SHP77 treated with DMSO at 0.1 percent for 48 hours (cell line): Measurements from ENCODE around the gene GAPDHS.

Source experiments
- DNase-seq: peaks from one replicate; lab custom pipeline; 2025; lab: John Stamatoyannopoulos, UW

The GAPDHS gene

DNA sequence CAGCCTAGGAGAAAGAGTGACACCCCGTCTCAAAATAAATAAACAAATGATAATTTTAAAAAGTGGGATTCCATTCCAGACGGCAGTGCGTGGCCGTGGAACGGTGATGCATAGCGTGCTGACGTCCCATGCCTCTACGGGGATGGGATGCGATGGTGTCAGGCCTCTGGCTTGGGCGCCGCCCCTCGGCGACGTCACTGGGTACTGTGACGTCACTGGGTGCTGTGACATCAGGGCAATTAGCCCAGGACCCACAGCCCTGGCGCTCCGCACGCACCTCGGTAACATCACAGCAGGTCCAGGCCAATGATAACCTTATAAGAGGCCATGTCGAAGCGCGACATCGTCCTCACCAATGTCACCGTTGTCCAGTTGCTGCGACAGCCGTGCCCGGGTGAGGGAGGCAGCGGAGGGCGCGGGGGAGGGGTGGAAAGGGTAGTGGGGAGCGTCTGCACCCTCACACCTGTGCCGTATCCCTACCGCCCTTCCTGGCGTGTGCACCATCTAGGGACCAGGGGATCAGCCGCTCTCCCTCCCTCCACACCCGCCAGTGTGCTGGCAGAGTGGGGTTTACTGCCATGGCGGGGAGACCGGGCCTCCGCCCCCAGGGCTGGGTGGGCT, at the start of gene GAPDHS:
Gene GAPDHS, plus strand, starts transcription at position 256 of the 621 bp plus-strand sequence. Its CDS starts 72 bp downstream, at position 328.
- no peak for DNase-seq

DNA sequence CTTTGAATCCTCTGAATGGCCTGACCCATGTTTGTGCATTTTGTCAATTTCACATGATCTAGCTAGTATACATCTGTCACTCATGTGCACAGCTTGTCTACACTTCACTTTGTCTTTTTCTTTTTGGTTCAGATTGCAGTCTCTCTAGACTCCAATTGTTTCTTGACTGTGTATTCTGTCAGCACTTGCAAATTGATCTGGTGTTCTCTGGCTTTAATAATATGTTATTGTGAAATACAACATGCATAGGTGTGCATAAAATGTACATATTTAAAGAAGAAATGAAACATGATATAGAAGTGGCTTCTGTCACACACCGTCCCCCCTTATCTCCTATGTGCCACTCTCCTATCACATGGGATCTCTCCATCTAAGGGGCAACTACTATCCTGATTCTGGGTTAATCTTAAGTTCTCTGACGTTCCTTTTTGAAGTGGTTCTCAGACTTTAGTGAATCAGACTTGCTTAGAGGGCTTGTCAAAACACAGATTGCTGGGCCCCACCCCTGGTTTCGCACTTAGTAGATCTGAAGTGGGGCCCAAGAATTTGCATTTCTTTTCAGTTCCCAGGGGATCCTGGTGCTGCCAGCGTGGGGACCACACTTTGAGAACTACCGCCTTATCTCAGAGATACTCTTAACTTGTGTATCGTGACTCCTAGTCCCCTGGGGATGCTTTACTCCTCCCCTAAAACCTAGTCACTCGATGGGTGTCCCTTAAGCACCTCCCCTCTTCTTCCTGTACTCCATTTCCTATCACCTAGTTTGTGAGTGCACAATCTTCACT, 48.8 kb upstream of the GAPDHS start:
- no peak for DNase-seq

DNA sequence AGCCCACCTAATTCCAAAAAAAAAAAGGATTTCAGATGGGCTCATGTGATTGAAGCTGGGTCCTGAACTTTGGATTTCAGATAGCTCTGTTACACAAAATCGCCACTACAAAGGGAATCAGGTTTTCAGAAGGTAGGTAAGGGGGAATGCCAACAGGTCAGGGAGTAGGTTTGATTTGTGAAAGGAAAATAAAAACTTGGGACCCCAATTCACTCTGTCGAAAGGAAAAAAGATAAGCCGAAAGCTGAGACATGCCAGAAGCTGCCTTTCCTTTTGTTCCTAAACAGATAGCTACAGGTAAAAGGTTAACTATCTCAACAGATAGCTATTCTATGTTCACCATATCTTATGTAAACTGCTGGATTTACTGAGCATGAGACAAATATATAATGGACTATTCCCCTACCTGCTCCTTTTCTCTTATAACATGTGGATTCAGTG, 47.0 kb upstream of the GAPDHS start:
- no peak for DNase-seq

DNA sequence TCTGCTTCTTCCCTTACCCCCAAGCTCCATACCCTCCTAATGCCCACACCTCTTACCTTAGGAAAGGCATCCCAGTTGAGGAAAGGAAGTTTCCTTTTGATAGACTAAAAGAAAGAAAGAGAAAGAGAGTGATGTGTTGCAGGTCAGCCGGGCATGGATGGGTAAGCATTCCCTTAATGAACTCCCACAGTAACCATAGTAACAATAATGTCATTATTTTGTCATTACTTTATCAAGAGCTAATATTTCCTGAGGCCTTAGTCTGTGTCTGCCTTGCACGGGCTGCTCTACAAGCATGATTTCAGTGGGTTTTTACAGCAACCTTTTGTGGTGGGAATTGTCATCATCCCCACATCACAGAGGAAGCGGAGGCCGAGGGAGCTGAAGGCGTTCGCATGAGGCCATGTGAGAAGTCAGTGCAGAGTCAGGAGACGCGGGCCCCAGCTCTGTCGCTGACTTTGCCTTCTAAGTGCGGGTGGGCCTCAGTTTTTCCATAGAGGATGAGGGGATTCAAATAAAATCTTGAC, 45.5 kb upstream of the GAPDHS start:
- no peak for DNase-seq

DNA sequence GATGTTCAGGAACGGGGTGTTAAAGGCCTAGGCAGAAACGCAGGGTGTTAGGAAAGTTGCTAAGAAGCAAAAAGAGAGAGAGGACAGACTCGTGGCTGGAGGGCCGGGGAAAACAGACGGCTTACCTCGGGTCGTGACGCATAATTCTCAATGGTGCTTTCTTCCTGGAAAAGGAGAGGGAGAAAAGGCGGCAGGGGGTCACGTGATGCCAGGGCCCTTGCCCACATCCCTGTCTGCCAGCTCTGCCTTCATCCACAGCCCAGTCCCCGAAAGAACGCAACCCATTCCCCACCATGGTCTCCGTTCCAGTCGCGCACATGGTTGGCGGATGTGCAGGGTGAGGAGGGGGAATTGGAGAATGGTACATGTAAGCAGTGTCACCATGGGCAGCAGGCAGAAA, 44.6 kb upstream of the GAPDHS start:
- DNase-seq = no peak

DNA sequence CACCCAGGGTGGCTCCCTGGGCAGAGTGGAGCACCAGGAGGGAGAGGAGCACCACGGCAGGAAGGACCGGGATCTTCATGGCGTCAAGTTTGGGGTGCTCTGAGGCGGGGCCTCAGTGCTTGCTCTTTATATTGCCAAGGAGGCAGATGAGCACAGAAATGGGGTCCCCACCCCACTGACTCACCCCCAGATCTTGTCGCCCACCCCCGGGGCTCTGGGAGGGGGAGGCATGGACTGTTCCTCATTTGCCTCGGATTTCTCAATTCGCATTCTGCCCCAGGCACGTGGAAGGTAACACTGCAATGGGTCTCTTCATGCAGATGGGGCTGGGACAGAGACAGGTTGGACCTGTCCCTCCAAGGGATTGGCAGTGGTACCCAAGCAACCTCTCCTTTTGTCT, 42.9 kb upstream of the GAPDHS start, which contains the start of gene KRTDAP:
Gene KRTDAP, minus strand, starts transcription at position 101 of the 400 bp plus-strand sequence. Its CDS starts 22 bp downstream, at position 79.
- DNase-seq = no peak

DNA sequence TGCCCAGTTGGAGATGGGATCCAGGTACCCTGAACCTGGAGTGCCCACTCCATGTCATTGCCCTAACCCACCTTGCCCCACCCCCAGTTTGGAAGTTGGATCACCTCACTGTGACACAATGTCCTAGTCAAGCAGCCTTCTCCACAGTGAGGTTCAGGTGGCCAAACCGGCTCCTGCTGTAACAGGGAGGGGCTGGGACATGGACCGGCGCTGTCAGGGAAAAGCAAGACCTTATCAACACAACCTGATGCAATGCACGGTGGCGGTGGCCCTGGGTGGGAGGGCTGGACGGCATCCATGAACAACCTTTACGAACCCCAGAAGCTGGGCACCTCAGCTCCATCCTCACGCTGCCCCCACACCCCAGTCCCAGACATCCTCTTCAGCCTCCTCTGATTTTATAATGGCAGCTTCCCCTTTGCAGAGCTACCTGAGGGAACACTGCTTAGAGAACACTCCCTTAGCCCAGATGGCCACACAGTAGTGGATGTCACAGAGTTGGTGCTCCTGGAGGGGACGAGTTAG, 41.4 kb upstream of the GAPDHS start:
- DNase-seq = no peak

DNA sequence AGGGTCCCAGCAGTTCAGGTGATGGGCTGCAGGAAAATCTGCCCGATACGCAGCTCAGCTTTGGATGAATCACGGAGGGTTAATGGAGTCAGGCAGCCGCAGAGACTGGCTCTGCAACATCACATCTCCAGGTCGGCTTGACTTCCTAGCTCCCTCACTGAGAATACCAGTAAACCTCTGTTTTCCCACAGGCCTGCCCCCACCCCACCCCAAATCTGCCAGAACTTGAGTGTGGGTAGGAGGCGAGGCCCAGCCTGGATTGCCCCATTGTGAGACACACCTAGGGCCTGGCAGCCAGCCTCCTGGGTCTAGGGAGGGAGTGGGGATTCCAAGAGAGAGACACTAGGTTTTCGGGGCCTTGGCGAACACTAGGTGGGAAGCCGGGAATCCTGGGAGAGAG, 39.3 kb upstream of the GAPDHS start:
- DNase-seq = no peak

DNA sequence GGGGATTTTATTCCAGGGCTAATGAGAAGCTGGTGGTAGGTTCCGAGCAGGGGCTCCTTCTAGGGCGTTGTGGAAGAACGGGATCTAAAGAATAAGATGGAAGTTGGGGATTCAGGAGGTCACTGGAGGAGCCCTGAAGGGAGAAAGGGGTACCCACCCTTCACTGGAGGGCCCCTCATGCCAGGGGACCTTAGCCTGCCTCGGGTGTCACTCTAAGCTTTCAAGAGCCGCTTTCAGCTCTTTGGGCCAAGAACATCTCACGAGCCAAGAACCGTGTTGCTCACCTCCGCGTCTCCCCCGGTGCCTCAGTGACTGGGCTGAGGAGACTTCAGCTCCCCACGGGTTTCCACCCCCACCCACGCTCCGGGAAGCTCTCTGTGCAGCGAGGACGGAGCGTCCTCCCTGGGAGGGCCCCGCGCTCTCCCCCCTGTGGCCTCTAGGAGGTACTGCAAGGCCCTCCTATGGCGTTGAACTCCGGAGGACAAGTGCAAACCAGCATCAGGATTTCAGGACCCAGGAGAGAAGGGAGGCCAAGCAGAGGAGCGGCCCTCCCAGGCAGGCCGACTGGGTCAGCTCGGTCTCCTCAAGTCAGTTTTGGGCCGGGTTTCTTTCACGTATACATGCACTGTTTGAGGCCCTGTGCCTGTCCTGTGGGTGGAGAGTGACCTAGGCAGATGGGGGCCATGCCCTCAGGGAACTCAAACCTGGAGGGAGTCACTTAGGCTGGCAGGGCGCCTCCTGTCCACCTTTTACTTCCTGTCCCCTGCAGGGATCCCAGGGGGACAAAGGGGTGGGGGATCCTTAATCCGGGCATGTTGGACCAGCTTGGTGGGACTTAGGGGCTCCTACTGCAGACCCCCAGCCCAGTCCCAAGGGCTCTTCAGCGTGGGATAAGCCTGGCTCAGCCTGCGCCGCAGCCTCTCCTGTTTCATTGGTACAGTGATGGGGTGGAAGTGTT, 37.9 kb upstream of the GAPDHS start:
- DNase-seq = no peak

DNA sequence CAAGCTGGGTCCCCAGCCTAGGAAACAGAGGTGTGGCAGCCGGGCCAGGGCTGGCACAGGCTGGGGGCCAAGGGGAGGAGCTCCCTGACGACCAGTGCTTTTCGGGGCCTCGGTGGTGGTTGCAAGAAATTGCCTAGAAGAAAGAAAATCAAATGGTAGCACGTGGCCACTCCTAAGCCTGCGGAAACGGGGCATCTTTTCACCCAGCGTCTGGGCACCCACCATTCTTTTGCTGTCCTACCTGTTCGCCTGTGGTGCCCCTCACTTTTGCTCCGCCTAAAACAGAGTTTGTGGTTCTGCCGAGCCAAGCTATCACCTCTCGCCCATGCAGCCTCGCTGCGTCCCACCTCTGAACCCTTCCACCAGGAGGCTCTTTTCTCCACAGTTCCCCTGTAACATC, 35.9 kb upstream of the GAPDHS start:
- DNase-seq = no peak

DNA sequence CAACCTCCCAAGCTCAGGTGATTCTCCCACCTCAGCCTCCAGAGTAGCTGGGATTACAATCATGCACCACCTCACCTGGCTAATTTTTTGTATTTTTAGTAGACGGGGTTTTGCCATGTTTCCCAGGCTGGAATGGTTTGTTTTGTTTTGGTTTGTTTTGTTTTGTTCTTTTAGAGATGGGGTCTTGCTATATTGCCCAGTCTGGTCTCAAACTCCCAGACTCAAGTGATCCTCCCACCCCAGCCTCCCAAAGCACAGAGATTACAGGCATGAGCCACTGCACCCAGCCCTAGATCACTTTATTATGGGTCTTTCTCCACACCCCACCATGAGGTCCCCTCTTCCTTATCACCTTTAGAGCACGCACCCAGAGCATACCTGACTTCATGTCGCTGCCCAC, 35.0 kb upstream of the GAPDHS start:
- no peak for DNase-seq

DNA sequence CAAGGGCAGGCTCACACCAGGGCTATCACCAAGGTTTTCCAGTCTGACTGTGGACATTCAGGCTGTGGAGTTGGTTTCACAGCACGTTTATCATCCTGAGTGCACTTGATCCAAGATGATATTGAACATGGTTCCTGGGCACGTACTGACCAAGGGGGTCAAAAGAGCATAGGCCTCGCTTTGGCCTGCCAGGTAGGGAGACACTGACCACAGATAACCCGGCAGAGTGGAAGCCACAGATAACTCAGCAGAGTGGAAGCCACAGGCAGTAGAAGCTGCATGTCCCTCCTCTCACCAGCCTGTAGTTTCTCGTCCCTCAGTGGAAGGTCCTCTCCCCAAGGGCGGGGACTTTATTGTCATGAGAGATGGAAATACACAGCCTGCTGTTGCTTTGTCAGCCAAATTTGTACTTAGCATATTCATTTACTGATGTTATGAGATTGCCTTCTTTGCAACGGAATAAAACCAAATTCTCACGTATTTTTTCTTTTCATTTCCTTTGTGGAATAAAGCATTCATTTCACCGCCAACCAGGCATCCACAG, 34.2 kb upstream of the GAPDHS start:
- DNase-seq = no peak

DNA sequence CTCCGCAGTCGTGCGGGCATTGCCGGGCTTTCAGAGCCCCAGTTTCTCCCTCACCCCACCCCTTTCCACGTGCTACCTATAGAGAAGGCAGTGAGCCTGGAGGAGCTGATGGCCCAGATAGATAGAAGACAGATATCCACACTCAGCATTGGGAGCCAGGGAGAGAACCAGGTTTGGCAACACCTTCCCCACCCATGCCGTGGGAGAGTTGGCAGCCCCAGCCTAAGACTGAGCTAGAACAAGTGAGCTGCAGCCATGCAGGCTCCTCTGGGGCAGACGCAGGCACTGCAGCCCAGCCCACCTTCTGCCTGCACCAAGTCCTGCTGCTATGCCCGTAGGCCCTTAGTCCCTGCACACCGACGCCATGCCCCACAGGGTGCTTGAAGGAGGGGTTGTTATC, 32.6 kb upstream of the GAPDHS start:
- DNase-seq = no peak

DNA sequence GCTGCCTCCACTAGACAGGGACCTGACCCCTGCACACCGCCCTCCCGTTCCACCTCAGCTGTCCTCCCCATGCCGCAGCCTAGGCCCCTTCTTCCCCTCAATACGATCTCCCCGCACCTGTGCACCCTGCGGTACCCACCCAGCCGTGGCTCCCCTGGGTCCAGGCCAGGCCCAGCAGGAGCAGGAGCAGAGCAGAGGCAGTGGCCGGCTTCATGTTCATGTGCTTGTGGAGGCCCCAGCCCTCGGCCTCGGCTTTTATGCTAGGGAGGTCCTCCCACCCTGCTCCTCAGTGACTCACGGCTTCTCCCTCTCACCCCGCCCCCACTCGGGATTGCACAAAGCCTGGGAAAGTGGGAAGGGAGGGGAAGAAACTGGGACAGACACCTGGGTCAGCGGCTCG, 31.6 kb upstream of the GAPDHS start:
- no peak for DNase-seq

DNA sequence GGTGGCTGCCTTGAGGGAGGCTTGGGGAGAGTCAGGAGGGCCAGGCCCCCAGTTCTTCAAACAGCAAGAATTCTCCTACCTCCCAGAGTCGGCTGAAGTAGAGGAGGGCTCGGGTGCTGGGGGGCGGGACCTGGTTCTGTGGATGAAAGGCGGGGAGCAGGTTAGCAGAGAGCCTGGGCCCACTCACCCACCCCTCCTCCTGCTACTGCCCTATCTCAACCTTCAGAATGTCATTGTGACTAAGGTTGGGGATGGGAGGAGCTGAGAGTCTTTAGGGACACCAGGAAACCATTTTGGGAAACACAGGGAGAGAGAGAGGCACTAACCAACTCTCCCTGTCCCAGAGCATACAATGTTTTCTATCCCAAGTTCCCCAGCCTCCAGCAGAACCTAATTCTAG, 30.5 kb upstream of the GAPDHS start:
- no peak for DNase-seq

DNA sequence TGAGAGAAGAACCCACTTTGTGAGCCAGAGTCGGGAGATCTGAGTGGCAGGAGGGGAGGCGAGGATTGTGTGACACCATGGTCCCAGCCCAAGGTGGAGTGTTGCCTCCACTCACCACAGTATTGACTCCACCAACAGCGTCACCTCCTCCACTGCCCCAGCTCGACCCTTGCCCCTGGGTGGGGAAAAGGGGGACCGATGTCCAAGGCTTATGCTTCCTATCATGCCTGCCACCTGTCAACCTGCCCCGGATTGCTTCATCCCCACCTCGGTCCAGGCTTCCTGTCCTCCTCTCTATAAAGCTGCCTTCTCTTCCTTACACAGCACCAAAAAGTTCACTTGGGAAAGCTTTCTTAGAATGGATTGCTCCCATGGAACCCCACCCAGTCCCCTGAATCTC, 27.2 kb upstream of the GAPDHS start:
- no peak for DNase-seq

DNA sequence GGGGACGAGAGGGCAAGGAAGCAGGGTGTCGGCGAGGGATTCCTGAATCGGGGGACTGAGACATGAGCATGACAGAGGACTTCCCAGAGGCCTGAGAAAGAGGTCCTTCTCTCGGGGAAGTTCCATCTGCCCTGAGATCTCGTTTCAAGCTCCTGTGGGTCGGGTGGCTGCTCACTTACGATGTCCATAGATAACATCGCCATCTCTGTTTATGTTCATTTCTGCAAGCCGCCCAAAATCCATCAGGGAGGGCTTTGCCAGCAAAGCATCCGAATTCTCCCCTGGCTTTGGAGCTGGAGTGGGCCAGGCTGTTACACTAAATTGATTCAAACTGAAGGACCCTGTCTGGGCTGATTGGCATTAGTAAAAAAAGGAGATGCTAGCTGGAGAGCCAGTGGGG, 25.7 kb upstream of the GAPDHS start:
- DNase-seq = no peak

DNA sequence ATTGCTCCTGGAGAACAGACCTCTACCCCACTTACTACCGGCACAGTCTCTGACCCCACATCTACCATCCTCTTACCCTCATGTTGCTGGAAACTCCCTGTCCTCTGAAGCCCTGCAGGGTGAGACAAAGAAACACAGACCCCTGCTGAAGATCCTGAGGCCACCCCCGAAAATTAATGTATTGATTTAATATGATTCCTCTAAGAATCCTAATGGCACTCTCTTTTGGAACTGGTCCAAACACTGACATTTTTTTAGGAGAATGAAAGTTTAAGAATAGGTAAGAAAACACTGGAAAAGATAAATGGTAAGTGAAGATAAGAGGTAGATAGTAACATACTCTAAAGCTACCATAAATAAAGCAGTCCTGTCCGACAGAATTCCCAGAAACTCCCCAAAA, 25.1 kb upstream of the GAPDHS start:
- no peak for DNase-seq

DNA sequence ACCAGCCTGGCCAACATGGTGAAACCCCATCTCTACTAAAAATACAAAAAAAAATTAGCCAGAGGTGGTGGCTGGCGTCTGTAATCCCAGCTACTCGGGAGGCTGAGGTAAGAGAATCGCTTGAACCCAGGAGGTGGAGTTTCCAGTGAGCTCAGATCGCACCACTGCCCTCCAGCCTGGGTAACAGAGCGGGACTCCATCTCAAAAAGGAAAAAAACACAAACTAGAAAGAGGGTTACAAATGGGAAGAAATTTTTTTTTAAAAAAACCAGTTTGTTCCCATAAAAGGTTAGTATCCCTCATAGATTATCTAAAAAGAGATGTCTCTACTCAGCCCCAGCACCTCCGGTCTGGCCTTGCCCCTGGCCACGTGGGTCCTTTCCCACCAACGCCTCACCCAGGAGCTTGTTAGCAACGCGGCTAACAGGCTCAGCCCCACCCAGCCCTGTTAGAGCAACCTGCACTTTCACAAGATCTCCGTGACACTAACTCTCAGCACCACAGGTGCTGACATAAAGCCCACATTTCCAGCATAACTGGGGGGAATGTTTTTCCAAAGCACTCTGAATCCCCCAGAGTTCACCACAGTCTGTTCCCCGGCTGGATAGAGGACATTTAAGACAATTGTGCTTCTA, 24.1 kb upstream of the GAPDHS start:
- no peak for DNase-seq

DNA sequence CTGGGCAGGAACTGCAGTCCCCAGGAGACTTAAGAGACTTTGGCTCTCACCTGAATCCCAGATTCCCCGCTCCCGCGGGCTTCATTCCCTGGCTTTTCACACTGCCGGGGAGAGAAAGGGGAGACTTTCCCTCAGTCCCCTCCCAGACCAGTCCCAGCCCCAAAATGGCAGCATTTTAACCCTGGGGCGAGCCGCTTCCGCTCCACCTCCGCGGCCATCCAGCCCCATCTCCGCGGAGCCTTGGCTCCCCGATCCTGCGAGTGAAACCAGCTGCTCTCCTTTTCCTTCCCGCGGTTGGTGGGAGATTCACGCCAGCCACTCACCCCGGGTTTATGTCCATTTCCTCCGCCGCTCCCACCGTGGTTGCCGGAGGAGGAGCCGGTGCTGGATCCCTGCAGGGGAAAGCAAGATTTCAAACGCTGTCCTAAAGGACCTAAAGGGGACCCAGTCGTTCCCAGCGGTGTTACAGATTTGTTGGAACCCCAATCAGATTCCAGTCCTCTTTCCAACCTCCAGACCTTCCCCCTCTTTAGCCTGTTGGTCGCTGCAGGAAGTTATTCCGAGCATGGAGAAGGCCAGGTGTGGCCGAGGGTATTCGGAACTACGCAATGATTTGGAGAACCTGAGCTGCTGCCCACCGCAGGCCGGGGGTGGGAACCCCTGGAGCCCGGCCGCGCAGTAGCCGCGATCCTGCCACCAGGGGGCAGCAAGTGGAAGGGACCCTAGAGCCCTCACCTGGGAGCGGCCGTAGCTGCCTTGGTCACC, 23.2 kb upstream of the GAPDHS start:
- DNase-seq = no peak

DNA sequence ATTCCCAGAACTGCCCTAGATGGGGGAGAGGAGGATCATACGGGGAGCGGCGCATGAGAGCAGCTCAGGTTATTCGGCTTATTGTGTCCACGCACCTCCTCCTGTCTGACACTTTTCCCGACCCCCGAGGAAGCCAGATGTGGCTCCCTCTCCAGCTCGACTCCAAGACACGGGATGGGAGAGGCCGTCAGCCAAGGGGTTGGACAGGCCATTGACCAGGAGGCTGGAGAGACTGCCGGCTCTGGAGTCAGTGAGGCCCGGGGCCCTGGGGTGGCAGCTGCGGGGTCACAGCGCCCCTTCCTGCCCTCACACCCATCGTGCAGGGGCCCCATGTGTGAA, 22.7 kb upstream of the GAPDHS start:
- no peak for DNase-seq
